ENCODE measurements around the gene SPINT1. TPM values are rescaled to one million over a fixed set of nuclear protein-coding genes. Genes with fewer than 3 reads are reported as not detected.

The SPINT1 gene
- total RNA-seq, 2 experiments from 2014 or later: 11.3 to 13.1 TPM

DNA sequence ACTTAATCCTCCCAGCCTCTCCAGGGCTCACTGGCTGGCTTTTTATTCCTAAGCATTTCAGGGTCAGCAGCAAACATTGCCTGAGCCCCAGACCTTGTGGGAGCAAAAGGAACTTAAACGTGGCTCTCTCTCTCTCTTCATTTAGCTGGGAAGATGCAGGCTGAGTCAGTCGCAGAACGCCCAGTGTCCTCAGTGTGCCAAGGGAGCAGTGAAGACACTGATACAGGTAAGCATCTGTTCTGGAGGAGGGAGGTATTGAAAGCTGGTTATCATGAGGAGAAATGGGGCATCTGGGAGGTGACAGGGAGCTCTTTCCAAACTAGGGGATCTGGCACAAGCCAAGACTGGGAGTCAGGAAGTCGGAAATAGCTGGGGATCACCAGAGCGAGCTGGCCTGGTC is 25.8 kb downstream of the SPINT1 start:
- ChIA-PET POLR2A (interaction anchor here (1.2 to 1.4 kb wide), 2 partner anchors 9 to 24 kb away, joined by 3 to 5 read pairs; partner anchors contain the start of gene VPS18), CTCF (interaction anchor here (1.1 to 5.0 kb wide), 3 partner anchors 9 to 25 kb away, joined by 4 to 29 read pairs (median 8); partner anchors contain the start of gene VPS18)
- intact Hi-C loops (cut with micrococcal nuclease): no loop called here
- no peak for DNase-seq
- Mint-ChIP-seq H3K27ac (no peak overlapping the region), H3K9me3 (no peaks in the 10 kb centered on the region), H3K27me3 (peaks cover 5% of the 10 kb centered on the region), H3K4me1 (ENCODE audit: low read depth) (peaks cover 16% of the 10 kb centered on the region), H3K36me3 (no peaks in the 10 kb centered on the region), H3K4me3 (no peak overlapping the region)

DNA sequence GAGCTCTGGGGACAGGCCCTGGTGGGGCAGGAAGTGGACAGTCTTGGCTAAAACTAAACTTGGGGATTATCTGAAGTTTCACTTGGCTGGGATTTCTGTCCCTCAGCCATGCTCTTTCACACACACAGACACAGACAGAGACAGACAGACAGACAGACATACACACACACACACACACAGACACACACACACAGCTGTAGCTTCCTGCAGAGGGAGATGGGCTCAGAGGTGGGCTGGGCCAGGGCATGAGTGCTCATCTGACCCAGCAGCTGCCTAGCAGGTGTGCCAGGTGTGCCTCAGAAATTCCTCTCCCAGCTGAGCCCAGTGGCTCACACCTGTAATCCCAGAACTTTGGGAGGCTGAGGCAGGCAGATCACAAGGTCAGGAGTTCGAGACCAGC is 26.9 kb downstream of the SPINT1 start:
- CTCF ChIA-PET: interaction anchor here (1.4 to 5.0 kb wide), 3 partner anchors 9 to 23 kb away, joined by 3 to 29 read pairs (median 9); partner anchors contain the start of gene VPS18
- DNase-seq: no peak
- Mint-ChIP-seq H3K4me3 (no peak overlapping the region), H3K27ac (no peak overlapping the region), H3K27me3 (peaks cover 5% of the 10 kb centered on the region), H3K4me1 (ENCODE audit: low read depth) (peaks cover 16% of the 10 kb centered on the region), H3K9me3 (no peaks in the 10 kb centered on the region), H3K36me3 (no peaks in the 10 kb centered on the region)
- POLR2A ChIA-PET: interaction anchor here (0.7 to 1.2 kb wide), 2 partner anchors 23 to 27 kb away, joined by 3 read pairs; partner anchors contain the start of gene VPS18
- intact Hi-C loops (cut with micrococcal nuclease): no loop called here

DNA sequence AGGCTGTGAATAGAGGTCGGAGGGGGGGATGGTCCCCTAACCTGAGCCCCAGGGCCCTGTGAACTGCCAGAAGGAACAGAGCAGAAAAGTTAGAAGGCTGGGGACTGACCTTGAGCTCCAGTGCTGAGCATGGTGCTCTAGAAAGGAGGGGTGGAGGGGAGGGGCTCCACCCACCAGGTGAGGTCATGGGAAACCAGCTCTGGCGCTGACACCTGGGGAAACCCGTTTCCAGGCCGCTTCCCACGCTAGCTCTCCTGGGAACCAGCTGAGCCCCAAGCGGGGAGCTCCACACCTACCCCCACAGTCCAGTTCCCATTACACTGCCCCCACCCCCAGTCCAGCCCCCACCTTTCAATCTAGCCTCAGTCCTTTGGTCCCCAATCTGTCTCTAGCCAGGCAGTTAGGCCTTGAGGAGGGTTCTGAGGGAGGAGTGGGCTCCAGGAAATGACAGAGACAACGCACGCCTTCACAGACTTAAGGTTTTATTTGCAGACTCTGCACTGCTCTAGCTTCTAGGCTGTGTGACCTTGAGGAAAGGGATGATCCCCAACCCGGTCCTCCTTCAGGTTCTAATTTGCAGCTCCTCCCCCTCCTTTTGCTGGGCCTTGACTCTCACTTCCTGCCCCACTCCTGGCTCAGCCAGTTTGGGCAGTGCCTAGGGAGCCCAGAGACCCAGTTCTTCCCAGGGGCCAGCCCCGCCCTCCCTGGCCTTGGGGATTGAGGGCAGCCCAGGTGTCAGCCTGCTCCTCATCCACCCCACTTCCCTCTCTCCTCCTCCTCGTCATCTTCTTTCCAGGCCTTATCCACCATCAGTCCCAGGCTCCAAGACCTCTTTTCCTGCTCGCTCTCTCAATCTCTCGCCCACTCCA is 28.1 kb downstream of the SPINT1 start:
- intact Hi-C loops (cut with micrococcal nuclease): no loop called here
- Mint-ChIP-seq H3K27me3 (peaks cover 5% of the 10 kb centered on the region), H3K36me3 (no peaks in the 10 kb centered on the region), H3K9me3 (no peaks in the 10 kb centered on the region), H3K4me3 (no peak overlapping the region), H3K4me1 (ENCODE audit: low read depth) (peaks cover 16% of the 10 kb centered on the region), H3K27ac (no peak overlapping the region)
- peak; percentile 61 for DNase-seq
- ChIA-PET POLR2A (interaction anchor here (0.6 to 0.7 kb wide), 2 partner anchors 14 to 254 kb away, joined by 3 to 5 read pairs; no protein-coding TSS in a partner anchor), CTCF (interaction anchor here (0.5 to 5.0 kb wide), 8 partner anchors 10 to 997 kb away, joined by 3 to 29 read pairs (median 8); partner anchors contain the start of gene VPS18)

DNA sequence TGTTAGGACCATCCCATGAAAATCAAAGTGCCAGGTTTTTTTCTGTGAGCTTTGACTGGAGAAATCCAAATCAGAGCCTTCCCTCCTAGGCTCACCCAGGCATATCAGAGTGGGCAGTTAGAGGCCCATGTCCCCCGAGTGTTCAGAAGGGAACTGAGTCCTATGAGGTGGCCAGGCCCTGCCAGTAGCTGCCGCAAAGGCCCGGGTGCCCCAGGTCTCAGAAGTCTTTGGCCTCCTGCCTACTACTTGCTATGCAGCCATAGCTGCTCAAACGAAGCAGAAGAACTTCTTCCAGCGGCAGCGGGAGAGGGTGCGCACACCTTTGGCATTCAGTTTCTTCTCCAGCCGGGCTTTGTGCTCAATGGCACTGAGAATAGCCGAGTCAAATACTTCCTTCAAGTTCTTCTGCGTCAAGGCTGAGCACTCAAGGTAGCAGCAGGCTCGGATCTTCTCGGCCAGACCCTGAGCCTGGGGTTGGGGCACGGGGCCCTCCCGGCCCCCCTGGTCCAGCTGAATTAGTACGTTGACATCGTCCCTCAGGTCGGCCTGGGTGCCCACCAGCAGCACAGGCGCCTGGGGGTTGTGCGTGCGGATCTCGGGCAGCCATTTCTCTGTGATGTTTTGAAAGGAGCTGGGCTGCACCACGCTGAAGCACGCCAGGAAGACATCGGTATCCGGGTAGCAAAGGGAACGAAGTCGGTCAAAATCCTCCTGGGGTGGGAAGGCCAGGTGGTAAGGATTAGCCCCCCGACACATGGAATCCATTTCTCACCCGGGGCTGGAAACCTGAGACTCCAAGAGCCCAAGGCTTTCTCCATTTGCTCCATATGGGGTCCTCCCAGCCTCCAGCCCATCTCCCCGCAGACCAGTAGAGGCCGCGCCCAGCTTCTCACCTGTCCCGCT is 29.2 kb downstream of the SPINT1 start:
- POLR2A ChIA-PET: interaction anchor here (0.6 to 1.3 kb wide), 6 partner anchors 19 to 443 kb away, joined by 3 to 5 read pairs (median 4); partner anchors contain the start of genes SPINT1 and VPS18
- no peak overlapping the region for H3K27ac Mint-ChIP-seq

DNA sequence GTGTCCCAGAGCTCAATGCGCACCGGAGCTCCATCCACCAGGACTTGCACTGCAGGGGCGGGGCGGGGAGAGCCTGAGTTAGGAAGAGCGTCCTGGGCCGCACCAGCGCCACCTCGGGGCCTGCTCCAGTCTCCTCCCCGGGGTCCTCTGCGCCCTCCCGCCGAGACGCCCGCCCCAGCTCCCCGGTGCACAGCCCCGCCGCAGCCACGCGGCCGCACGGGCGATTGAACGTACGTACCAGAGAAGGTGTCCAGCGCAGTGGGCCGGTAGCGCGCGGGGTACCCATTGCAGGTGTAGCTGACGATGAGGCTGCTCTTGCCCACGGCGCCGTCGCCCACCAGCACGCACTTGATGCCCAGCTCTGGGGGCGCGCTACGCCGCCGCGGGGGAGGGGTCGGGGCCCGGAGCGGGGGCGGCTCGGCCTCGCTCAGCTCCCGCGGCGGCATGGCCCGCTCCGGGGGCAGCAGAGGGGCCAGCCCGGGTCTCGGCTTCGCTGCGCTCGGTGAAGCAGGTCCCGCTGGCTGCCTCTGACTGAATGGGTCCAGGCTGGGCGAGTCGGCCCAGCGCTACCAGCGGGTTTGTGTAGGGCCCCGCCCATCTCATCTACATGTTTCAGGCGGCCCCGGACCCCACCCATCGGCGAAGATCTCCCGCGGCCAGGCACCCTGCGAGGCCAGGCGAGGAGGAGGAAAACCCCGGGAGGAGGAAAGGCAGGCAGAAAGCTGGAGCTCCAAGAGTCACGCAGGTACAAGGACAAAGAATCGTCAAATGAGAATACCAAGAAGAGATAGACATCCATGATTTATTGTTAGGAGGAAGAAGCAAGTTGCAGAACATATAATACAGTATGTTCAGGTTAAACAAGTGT is 30.1 kb downstream of the SPINT1 start, which contains the start of gene RHOV:
TSS of gene RHOV (minus strand) at position 541 of the 868 bp plus-strand sequence. CDS start at position 446, 95 bp downstream.
- H3K36me3 Mint-ChIP-seq: no peaks in the 10 kb centered on the region
- CTCF ChIA-PET: interaction anchor here (0.8 to 5.0 kb wide), 10 partner anchors 9 to 180 kb away, joined by 3 to 29 read pairs (median 6); partner anchors contain the start of genes RAD51 and VPS18

More for the DNA sequence above, 29.2 kb downstream of the SPINT1 start:
- peaks cover 16% of the 10 kb centered on the region for H3K4me1 Mint-ChIP-seq (ENCODE audit: low read depth)
- no peaks in the 10 kb centered on the region for H3K9me3 Mint-ChIP-seq
- H3K36me3 Mint-ChIP-seq: no peaks in the 10 kb centered on the region
- no peak for DNase-seq
- CTCF ChIA-PET: interaction anchor here (0.6 to 5.0 kb wide), 11 partner anchors 10 to 1032 kb away, joined by 3 to 29 read pairs (median 5); partner anchors contain the start of genes RAD51 and VPS18
- H3K4me3 Mint-ChIP-seq: peak overlapping the region; percentile 59
- H3K27me3 Mint-ChIP-seq: peaks cover 5% of the 10 kb centered on the region
- intact Hi-C loops (cut with micrococcal nuclease): loop anchor here (1.0 kb wide), 1 partner anchor 14 kb away; no protein-coding TSS in a partner anchor

DNA sequence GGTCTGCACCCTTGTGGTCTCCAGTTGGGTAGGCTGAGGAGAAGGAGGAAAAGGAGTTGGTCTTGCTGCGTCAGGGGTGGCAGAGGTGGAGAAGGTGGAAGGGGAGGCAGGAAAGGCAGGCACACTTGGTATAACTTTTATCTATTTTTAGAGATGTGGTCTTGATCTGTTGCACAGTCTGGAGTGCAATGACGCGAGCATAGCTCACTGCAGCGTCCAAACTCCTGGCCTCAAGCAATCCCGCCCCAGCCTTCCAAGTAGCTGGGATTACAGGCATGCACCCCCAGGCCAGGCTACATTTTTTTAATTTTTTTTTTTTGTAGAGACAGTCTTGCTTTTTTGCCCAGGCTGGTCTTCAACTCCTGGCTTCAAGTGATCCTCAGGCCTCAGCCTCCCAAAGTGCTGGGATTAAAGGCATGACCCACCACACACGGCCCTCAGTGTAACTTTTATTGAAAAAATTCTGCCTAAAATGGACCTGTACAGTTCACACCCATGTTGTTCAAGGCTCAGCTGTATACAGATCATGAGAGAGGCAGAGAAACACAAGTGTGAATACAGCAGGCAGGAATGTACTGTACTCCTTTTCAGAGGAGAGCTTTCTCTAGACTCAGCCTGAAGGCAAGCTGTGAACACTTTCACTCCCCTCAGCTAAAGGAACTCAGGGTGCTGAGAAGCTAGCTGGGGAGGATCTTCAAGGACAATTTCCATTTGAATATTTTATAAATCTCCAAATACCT is 32.3 kb downstream of the SPINT1 start:
- POLR2A ChIA-PET: no interaction called here
- no peak overlapping the region for H3K27ac Mint-ChIP-seq
- DNase-seq: no peak
- no peaks in the 10 kb centered on the region for H3K36me3 Mint-ChIP-seq
- no peak overlapping the region for H3K4me3 Mint-ChIP-seq
- peaks cover 25% of the 10 kb centered on the region for H3K4me1 Mint-ChIP-seq (ENCODE audit: low read depth)
- CTCF ChIA-PET: interaction anchor here (0.8 to 2.0 kb wide), 5 partner anchors 18 to 308 kb away, joined by 3 to 7 read pairs (median 3); partner anchors contain the start of gene VPS18
- H3K27me3 Mint-ChIP-seq: peaks cover 5% of the 10 kb centered on the region
- no peaks in the 10 kb centered on the region for H3K9me3 Mint-ChIP-seq
- intact Hi-C loops (cut with micrococcal nuclease): no loop called here

More for the DNA sequence above, 30.1 kb downstream of the SPINT1 start, which contains the start of gene RHOV:
- Mint-ChIP-seq H3K27ac (no peak within 1 kb of the TSS), H3K4me1 (ENCODE audit: low read depth) (peaks cover 22% of the 10 kb centered on the region), H3K27me3 (peaks cover 5% of the 10 kb centered on the region), H3K4me3 (peak within 1 kb of the TSS; percentile 69), H3K9me3 (no peaks in the 10 kb centered on the region)
- intact Hi-C loops (cut with micrococcal nuclease): loop anchor here (1.0 kb wide), 1 partner anchor 15 kb away; no protein-coding TSS in a partner anchor
- POLR2A ChIA-PET: interaction anchor here (0.8 to 1.3 kb wide), 5 partner anchors 16 to 30 kb away, joined by 3 to 5 read pairs (median 4); partner anchors contain the start of genes SPINT1 and VPS18
- peak; percentile 67 for DNase-seq

DNA sequence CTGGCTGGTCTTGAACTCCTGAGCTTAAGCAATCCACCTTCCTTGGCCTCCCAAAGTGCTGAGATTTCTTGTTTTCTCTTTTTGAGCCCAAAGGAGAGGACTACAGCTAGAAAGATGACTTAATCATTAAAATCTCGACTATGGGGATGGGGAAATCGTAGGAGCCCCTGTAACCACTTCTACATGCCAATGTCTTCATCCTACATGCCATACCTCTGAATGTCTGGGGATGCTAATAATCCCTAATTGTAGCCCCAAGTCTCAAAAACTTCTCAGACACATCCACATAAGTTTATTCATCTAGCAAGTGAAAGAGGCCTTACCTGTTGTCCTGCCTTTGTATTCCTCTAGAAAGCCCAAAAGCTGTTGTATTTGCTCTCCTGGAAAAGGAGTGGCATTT is 33.8 kb downstream of the SPINT1 start:
- H3K36me3 Mint-ChIP-seq: no peaks in the 10 kb centered on the region
- intact Hi-C loops (cut with micrococcal nuclease): no loop called here
- CTCF ChIA-PET: interaction anchor here (1.6 to 2.3 kb wide), 3 partner anchors 8 to 20 kb away, joined by 4 to 28 read pairs (median 7); partner anchors contain the start of gene VPS18
- no peak for DNase-seq
- H3K27ac Mint-ChIP-seq: no peak overlapping the region
- POLR2A ChIA-PET: interaction anchor here (0.5 kb wide), 1 partner anchor 76 kb away, joined by 3 read pairs; no protein-coding TSS in a partner anchor
- H3K4me1 Mint-ChIP-seq (ENCODE audit: low read depth): peaks cover 12% of the 10 kb centered on the region
- no peak overlapping the region for H3K4me3 Mint-ChIP-seq
- H3K27me3 Mint-ChIP-seq: peaks cover 5% of the 10 kb centered on the region
- no peaks in the 10 kb centered on the region for H3K9me3 Mint-ChIP-seq

DNA sequence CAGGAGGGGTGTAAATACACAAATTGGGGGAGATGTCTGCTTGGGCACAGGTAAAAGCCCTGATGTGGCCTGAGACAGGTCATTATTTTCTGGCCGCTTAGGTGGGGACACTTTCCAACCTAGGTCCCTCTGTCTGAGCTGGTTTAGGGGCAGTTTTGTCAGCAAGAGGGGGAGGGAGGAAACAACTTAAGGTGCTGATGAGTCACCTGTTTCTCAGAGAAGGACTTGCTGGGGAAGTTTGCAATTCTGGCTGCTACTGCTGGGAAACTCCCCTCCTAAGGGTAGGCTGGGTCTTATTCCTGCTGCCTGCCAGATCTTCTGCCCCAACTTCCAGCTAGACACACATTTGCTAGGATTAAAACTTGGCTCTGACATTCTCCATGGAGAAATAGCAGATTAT is 34.9 kb downstream of the SPINT1 start:
- ChIA-PET POLR2A (interaction anchor here (1.2 to 1.4 kb wide), 2 partner anchors 9 to 15 kb away, joined by 5 to 6 read pairs; partner anchors contain the start of gene VPS18), CTCF (interaction anchor here (0.6 to 2.3 kb wide), 8 partner anchors 9 to 199 kb away, joined by 3 to 28 read pairs (median 4); partner anchors contain the start of gene VPS18)
- Mint-ChIP-seq H3K27ac (no peak overlapping the region), H3K9me3 (no peaks in the 10 kb centered on the region), H3K4me3 (no peak overlapping the region), H3K27me3 (peaks cover 3% of the 10 kb centered on the region), H3K36me3 (no peaks in the 10 kb centered on the region), H3K4me1 (ENCODE audit: low read depth) (peaks cover 12% of the 10 kb centered on the region)
- intact Hi-C loops (cut with micrococcal nuclease): no loop called here
- peak; percentile 55 for DNase-seq

DNA sequence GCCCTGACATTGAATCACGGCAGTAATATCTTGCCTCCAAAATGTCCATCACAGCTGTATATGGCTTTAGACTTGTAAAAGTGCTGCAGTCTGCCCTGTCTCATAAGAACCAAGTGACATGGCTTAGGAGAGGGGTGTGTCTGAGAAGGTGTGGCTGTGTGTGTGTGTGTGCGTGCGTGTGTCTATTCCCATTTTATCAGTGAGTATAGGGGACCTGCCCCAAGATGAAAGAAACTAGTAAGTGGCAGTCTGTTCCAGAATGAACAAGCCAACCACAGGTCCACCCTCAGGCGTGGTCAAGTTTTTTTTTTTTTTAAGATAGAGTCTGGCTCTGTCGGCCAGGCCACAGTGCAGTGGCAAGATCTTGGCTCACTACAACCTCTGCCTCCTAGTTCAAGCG is 35.8 kb downstream of the SPINT1 start:
- H3K27ac Mint-ChIP-seq: no peak overlapping the region
- H3K9me3 Mint-ChIP-seq: no peaks in the 10 kb centered on the region
- intact Hi-C loops (cut with micrococcal nuclease): no loop called here
- H3K36me3 Mint-ChIP-seq: no peaks in the 10 kb centered on the region
- peaks cover 13% of the 10 kb centered on the region for H3K4me1 Mint-ChIP-seq (ENCODE audit: low read depth)
- ChIA-PET POLR2A (interaction anchor here (1.4 kb wide), 1 partner anchor 14 kb away, joined by 6 read pairs; the partner anchor contains the start of gene VPS18), CTCF (interaction anchor here (0.8 to 3.1 kb wide), 4 partner anchors 12 to 21 kb away, joined by 4 to 29 read pairs (median 16); partner anchors contain the start of gene VPS18)
- no peak overlapping the region for H3K4me3 Mint-ChIP-seq
- peaks cover under 1% of the 10 kb centered on the region for H3K27me3 Mint-ChIP-seq
- DNase-seq: no peak

DNA sequence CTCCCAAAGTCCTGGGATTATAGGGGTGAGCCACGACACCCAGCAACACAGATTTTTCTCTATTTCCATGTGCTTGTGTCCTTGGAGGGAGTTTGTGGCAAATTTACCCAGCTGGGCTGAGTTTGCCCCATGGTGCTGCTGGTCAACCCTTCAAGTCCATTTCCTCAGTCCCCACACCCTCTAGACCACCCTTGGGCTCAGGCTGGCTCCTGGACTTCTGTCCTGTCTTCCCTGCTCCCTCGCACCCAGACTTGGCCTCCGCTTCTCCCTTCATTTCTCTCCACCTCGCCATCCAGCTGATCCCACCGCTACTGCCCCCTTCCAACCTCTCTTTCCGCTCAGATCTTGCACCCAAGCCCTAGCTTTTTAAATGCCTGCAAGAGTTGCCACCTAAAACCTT is 37.5 kb downstream of the SPINT1 start:
- Mint-ChIP-seq H3K9me3 (no peaks in the 10 kb centered on the region), H3K27ac (no peak overlapping the region), H3K4me1 (ENCODE audit: low read depth) (peaks cover 19% of the 10 kb centered on the region), H3K4me3 (no peak overlapping the region), H3K36me3 (no peaks in the 10 kb centered on the region), H3K27me3 (no peaks in the 10 kb centered on the region)
- CTCF ChIA-PET: interaction anchor here (1.4 to 3.2 kb wide), 4 partner anchors 11 to 23 kb away, joined by 4 to 29 read pairs (median 12); partner anchors contain the start of gene VPS18
- POLR2A ChIA-PET: no interaction called here
- intact Hi-C loops (cut with micrococcal nuclease): no loop called here
- no peak for DNase-seq
